ENCODE results near the gene TUBG1.
"Not testable (repeated sequence)": the region's sequence is repeated elsewhere in the genome, so short reads cannot be mapped to it uniquely, and the experiment has no call there.

TUBG1 gene

DNA sequence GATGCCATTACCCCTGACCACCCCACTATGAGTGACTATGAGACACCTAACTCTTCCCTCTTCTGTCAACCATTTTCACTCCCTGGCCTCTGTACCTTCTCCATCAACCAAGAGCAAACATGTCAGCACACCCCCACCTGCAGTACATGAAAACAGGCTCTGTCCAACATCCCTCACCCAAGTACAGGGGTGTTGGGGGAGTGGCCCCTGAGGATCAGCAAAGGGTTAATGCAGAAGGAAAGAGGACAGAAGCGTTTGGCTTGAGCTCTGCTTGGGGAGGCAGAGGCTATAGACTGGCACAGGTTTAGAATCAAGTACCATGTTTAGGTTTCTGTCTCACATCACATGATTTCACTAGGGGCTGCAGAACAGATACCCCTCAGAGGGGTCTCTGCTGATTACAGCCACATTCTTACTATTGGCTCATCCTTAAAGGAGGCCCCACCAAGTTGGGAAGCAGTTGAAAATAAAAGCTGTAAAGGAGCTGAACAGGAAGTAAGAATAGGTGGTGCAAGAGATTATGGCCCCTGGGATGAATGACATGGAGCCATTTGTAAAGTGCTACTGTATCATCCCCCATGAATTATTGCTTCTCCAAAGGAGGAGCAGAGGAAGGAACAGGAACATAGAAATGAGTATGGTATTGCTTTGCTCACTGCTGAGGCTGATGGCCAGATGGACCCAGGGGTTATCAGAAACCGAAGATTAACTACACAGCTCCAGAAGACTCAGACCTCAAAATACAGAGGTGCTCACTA is 29.5 kb upstream of the TUBG1 start:
- DNase-seq: no peak

DNA sequence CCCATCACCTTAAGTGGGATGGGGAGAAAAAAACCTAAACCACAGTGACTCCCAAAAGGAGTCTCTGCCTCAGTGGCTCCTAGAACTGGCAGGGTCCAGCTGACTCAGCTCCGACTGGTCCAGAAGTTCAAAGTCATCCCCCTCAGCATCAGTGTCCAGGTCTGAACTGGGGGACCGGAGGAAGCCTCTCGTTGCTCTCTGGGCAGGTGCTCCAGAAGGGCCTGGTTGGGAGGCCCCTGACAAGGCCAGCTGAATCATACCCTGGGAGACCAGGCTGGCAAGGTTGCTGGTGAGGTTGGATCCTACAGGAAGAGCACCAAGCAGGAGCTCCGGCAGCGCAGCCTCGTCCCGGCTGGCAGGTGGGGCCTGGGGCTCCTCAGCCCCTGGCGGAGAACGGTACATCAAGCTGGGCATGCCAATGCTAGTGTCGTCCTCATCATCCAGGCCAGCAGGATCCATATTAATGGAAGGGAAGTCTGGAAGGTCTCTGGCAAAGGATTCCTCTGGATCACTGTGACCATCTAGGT is 27.7 kb upstream of the TUBG1 start:
- DNase-seq: no peak

DNA sequence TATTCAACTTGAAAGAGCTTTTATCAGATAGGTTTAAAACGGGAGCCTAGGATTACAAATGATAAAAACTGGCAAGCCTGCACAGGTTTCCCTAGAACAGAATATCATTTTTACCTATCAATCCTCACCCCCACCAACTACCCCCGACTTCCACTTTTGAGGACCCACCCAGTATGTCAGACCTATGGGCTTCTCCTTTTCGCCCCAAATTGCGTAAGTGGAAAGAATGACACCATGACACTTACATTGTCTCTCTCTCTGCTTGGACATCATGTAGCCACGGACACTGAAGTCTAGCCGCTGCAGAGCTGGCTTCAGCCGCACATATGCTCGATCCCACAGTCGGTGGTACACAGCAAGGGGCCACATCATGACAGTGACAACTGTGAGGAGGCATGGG is 24.6 kb upstream of the TUBG1 start:
- DNase-seq: no peak

DNA sequence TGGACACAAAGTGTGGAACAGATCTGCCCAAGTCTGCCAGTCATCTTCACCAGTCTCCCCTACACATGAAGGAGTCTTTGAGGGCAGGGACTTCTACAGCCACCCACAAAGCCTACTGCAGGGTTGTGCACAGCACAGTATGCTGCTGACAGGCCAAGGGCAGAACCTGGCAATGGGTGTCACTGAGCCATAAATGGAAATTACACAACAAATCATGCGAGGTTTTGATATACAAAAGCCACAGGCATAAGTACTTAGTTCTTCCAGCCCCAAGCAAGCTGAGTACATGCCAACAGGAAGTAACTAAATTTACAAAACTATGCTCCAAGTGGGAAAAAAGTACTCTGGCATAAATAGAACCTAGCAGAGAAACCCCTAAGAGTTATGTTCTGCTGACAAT is 24.1 kb upstream of the TUBG1 start:
- no peak for DNase-seq

DNA sequence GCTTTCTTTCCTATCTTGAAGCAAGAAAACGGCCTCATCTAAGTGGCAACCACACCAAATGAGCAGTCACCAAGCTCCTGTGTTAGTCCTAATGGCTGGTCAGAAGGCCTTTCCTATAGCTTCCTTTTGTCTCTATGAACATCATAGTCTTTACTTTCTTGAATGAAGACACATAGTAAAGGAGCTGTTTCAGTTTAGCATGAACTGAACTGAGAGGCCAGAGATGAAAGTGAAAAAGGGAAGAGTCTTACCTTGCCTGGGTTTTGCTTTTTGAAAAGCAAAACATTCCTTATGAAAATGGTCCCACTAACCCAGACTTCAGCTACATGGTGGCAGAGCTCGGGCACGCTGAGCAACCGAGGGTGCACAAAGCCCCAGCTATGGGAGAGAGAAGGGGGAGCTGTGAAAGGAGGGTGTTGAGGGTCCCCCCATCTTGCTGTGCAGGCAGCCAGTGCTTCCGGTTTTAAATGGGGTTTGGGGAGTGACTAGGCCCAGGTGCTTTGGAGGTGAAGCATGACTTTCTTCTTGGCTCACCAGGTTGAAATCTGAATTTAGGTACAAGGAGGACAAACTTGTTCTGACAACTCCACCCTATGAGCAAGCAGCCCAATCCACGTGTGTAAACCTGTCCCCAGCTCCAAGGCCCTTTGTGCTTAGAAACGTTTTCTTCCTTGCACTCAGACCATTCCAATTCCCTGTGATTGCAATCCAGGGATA is 22.8 kb upstream of the TUBG1 start:
- no peak for DNase-seq

DNA sequence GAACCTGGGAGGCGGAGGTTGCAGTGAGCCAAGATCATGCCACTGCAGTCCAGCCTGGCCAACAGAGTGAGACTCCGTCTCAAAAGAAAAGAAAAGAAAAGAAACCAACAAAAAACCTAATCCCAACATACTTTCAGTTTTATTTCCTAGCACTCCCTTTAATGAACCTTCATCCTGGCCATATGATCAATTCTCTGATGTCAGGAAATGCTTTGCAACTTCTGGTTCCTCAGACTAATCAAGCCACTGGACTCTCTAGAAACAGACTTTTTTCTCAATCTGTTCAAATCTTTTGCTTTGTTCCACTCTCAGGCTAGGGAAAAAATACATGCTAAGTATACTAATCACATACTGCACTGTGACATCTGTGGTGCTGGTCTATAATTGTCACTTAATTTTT is 18.6 kb upstream of the TUBG1 start:
- no peak for DNase-seq

DNA sequence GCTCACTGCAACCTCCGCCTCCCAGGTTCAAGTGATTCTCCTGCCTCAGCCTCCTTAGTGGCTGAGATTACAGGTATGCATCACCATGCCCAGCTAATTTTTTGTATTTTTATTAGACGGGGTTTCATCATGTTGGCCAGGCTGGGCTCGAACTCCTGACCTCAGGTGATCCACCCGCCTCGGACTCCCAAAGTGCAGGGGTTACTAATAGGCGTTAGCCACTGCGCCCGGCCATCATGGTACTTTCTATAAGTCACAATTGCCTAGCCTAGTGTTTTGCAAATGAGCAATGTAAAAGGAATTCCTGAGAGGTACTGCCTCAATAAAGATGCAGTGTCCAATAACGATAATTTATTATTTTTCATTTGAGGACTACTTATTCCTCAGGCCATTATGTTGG is 18.1 kb upstream of the TUBG1 start:
- no peak for DNase-seq

DNA sequence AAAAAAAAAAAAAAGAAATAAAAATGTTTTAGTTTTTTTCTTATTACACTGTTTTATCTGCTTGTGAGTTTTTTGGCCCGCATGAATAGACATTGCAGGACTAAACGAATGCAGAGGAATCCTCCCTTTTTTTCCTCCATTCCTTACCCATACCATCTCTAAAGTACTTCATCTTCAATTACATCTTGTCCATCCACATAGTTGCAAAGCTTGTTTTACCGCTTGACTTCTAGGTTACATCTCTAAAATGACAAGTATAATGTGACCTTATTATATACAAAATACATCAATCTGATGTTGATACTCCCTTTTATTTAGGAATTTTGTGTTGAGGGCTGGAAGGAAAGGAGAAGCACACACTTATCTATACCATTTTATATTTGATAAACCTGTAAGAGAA is 13.1 kb upstream of the TUBG1 start:
- no peak for DNase-seq

DNA sequence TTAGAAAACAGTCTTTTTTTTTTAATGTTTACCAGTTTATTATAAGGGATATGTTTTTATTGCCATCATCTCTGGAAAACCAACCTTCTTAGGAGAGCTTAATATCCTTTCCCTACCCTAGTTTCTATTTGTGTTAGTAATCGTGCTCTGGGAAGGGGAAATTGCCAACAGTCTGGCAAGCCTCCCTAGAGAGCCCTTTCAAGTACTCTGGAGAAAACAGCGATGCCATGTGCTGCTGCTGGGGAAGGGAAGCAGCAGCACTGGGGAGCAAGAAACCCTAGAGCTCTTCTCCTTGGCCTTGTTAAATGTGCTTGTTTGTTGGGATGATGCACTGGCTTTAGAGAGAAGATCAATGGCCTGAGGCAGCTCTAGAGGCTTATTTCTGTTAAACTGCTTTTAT is 10.6 kb upstream of the TUBG1 start:
- no peak for DNase-seq

DNA sequence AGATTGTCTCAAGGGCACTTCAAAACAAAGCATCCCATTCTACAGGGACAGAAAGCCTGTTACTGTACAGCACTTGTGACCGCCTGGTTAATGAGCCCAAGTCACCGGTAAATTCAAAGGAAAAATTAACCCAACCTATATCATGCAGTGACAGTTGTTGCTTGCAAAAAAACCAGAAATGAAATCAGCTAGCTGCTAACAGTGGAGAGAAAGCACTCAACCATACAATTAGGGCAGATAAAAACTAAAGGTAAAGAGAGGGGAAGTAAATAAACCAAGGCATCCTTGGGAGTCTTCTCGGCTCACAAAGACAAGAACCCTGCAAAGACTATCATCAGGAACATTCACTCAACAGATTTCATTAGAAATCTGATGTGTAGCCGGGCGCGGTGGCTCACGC is 6.2 kb upstream of the TUBG1 start:
- no peak for DNase-seq

DNA sequence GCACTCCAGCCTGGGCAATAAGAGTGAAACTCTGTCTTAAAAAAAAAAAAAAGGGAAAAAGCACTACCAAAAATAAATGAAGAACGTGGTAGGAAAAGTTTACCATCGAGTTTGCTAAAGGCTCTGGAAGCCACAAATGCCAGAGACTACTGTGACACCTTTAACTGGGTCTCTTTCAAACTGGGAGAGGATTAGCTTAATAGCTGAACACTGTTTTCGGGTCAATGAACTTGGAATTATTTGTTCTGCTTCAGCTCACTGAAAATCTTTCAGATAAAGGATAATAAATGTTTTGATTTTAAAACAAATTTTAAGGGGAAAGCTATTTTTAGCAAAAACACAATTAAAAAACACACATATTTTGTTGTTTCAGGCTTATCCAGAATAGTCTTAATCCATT is 1.7 kb upstream of the TUBG1 start:
- DNase-seq: no peak

DNA sequence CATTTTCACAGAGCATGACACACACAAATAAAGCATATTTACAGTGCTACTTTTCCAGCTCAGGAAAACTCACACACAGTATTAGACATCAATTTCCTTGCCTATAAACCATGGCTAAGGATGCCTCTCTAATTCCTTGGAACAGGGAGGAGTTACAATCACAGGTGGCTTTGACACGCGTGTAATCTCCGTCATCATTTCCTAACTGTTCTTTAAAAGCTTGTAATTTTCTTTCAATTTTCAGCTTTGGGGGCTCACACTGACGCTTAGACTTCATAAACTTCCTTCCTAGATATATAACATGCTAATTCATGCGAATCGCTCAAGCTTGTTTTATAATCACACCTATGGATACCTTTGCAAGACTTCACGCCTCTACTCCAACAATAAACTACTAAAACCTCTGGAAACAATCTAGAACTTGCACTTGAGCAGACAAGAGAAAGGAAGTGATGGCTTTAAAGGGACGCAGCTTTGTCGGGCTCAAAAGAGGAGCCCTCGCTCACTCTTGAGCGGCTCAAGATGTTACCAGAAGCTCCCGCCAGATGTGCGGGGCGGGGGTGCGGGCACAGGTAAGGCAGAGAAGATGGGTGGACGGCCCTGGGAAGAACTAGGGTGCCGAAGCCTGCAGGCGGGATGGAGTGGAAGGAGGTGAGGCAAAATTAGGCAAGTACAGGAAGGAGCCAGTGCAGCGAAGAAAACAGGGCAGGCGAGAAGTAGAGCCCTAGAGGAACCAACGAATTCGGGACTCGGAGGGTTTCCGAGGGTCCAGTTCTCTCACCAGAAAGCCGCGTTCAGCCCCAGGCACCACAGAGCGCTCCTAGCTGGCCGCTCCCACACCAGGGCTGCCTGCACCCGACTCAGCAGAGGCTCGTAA is 940 bp upstream of the TUBG1 start:
- DNase-seq: no peak

DNA sequence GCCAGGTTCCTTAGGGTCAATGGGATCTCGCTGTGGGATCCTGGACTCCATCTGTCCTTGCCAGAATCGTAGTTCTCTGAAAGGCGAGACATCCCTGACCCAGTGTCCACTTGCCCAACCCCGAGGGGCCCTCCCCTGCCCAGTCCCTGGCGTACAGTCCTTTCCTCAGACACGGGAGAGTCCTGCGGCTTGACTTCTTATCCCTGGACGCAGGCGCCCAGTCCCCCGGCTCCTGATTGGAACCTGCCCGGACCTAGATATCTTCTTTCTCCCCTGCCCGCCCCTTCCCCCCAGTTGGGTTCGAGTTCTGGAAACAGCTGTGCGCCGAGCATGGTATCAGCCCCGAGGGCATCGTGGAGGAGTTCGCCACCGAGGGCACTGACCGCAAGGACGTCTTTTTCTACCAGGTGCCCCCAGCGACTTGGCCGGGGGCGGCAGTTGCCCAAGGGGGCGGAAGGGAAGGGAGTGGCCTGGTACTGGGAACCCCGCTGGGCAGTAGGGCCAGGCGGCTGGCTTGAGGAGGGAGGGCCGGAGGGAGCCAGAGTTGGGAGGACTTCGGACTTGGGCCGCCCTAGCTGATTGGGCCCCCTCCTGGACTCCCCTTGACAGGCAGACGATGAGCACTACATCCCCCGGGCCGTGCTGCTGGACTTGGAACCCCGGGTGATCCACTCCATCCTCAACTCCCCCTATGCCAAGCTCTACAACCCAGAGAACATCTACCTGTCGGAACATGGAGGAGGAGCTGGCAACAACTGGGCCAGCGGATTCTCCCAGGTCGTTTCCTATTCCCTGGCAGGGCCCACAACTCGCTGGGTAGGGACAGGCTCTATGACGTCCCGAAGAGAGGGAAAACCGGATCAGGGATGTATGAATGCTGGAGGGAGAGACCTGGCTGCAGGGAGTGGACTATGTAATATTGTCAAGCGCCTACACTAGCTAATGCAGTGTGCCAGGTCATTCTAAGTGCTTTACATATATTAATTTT is 625 bp downstream of the TUBG1 start:
- DNase-seq: not testable (repeated sequence)

DNA sequence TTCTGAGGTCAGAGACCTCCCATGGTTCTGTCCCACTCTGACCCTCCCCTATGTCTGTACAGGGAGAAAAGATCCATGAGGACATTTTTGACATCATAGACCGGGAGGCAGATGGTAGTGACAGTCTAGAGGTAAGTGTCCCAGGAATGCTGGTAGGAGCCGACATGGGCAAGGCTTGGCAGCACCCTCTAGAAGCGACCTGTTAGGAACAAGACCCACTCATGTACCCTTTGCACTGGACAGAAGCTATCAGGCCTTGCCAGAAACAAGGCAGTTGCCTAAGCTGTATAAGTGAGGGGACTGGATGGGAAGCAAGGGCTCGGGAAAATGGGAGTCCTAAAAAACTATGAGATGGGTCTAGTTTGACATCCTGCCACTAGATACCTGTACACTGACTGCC is 2.5 kb downstream of the TUBG1 start:
- DNase-seq: no peak

DNA sequence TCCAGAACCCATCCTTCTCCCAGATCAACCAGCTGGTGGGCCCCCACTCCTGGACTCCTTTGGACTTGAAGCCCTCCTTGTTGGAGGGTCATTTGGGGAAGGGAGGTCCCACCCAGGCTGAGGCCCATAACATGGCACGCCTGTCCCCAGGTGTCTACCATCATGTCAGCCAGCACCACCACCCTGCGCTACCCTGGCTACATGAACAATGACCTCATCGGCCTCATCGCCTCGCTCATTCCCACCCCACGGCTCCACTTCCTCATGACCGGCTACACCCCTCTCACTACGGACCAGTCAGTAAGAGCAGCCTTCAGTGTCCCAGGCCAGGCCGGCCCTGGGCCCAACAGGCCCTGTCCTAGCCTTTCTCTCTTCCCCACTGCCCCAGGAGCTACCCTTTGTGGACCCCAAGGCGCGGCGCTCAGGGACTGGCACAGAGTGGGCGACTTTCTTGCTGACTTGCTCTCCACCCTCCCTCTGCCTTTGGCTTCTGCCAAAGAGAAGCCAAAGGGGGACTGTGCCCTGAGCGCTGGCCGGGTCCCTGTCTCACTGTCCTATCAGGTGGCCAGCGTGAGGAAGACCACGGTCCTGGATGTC is 4.3 kb downstream of the TUBG1 start:
- no peak for DNase-seq

DNA sequence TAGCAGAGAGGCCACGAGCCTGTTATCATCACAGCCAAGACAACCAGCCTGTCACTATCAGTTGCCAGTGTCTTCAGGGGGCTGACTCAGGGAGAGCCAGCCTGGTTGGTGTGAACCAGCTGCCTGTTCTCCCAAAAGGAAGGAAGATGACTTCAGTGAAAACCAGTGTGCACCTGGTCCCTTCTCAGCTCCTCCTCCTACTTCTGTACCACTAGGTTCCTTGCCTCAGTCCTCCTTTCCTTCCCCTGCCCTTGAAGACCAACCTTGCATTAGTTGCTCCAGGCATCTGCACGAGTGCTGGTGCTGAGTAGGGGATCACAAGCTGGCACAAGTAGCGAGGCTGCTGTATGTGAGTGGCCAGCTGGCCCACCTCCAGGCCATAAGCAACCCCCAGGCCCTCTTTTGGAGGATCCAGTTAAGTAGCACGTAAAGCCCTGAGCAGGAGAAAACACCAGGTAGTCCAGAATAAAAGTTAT is 8.5 kb downstream of the TUBG1 start:
- DNase-seq: no peak

DNA sequence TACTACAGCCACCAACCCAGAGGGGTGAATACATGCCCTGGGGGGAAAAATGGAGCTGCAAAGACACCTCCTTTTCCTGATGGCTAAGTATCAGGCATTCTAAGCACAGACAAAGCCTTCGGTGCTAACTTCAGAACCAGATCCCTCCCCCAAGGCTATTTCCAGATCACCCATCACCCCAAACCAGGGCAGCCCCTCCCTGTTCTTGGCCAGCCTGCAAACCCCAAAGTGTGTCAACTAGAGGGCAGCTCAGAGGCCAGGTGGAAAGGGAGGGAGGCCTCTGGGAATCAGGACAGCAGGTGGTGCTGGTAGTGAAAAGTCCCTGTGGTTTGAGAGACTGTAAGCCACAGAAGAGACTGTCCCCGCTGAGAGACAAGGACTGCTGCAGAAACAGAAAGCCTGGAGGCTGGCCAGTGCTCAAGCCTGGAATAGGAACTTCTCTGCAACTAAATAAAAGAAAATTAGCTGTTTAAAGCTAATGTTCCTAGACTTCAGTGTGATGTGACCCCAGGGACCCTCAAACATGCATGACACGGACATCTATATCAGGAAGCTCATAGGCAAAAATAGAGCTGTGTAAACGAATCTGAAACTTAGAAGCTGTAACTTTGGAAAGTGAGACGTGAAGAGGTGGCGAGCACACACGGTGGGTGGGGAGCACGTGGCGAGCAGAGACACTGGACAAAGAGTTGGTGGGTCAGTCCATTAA is 9.1 kb downstream of the TUBG1 start:
- DNase-seq: no peak

DNA sequence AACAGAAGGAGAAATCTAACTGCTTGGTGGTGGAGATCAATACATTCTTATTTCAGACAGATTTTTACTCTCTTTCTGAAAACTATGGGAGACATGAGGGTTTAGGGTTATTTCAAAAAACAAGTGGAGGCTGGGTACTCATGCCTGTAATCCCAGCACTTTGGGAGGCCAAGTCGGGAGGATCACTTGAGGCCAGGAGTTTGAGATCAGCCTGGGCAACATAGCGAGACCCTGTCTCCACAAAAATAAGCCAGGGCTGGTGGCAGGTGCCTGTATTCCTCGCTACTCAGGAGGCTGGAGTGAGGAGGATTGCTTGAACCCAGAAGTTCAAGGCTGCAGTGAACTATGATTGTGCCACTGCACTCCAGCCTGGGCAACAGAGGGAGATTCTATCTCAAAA is 12.5 kb downstream of the TUBG1 start:
- DNase-seq: not testable (repeated sequence)

DNA sequence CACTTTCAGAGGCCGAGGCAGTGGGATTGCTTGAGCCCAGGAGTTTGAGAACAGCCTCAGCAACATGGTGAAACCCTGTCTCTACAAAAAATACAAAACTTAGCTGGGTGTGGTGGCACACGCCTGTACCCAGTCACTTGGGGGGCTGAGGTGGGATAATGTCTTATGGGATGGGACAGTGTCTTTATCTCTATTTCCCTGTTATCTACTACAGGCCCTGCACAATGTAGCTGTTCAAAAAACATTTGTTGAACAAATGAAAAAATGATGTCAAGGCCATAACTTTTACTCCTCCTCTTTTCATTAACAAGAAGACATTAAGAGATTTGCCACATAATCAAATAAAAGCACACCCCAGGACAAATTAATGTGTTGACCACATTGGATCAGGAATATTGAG is 13.8 kb downstream of the TUBG1 start:
- no peak for DNase-seq

DNA sequence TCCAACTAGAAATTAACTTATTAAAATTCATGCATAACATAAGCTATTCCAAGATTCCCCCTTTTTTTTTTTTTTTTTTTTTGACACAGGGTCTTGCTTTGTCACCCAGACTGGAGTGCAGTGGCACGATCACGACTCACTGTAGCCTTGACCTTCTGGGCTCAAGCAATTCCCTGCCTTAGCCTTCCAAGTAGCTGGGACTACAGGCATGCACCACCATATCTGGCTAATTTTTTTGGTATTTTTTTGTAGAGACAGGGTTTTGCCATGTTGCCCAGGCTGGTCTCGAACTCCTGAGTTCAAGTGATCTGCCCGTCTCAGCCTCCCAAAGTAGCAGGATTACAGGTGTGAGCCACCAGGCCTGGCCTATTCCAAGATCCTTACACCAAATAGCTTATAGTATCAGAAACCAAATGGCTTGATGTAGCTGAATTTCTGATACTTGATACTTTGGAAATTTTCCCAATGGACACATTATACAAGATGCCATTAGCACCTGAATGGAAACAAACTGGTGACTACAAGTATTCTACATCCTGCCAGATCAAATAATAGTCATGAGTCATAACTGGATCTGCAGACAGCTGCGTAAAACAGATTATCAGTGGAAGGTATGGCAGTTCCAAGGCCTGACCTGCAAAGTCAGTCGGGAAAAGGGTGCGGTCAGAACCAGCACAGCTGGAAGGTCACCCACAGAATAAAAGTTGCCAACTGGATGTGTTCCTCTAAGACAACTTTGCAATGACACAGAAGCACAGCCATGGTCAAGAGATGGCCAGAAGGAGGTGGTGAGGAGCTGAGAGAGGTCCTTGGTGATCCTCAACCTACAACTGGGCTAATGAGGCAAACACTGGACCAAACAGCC is 14.5 kb downstream of the TUBG1 start:
- DNase-seq: no peak

Data from GOT3 (cell line).